MM.1S (cell line): Measurements from ENCODE around the gene YPEL3.

Experiments
- DNase-seq: peaks from one replicate; pipeline ENCODE4 v3.0.0-alpha.2; 2015
- H2AFZ ChIP-seq: fragments of 300-600 bp; sonication (generic); 2 replicates; pipeline ENCODE4 v1.6.0; 2016; ENCODE audit warnings: antibody characterized with exemption, low read length
- H3F3A ChIP-seq: fragments of 300-600 bp; sonication (generic); 2 replicates; pipeline ENCODE4 v1.6.1; 2016; ENCODE audit warnings: mild to moderate bottlenecking, antibody characterized with exemption, low read length, moderate library complexity, mixed read lengths; ENCODE audit not compliant: insufficient read depth
- H3K27ac ChIP-seq: fragments of 300-600 bp; sonication (generic); 2 replicates; pipeline ENCODE4 v1.5.1; 2016; ENCODE audit warnings: mild to moderate bottlenecking, low read length
- H3K27me3 ChIP-seq: fragments of 300-600 bp; sonication (generic); replicated peaks from 2 replicates; pipeline ENCODE4 v1.6.0; 2016; ENCODE audit warnings: low read length; ENCODE audit not compliant: insufficient read depth
- H3K36me3 ChIP-seq: fragments of 300-600 bp; sonication (generic); replicated peaks from 2 replicates; pipeline ENCODE4 v1.6.1; 2016; ENCODE audit warnings: mild to moderate bottlenecking, low read length, mixed read lengths; ENCODE audit not compliant: insufficient read depth
- H3K4me1 ChIP-seq: fragments of 300-600 bp; sonication (generic); 2 replicates; pipeline ENCODE4 v1.6.1; 2016; ENCODE audit warnings: low read length, mixed read lengths
- H3K4me2 ChIP-seq: fragments of 300-600 bp; sonication (generic); 2 replicates; pipeline ENCODE4 v1.6.0; 2016; ENCODE audit warnings: low read depth, low read length
- H3K4me3 ChIP-seq: fragments of 300-600 bp; sonication (generic); 2 replicates; pipeline ENCODE4 v1.5.1; 2016; ENCODE audit warnings: low read length, mixed read lengths
- H3K79me2 ChIP-seq: fragments of 300-600 bp; sonication (generic); 2 replicates; pipeline ENCODE4 v1.6.1; 2016; ENCODE audit warnings: mixed run types, low read length, mixed read lengths
- H3K9ac ChIP-seq: fragments of 300-600 bp; sonication (generic); 2 replicates; pipeline ENCODE4 v1.6.1; 2016; ENCODE audit warnings: low read length, mixed read lengths
- H3K9me2 ChIP-seq: fragments of 300-600 bp; sonication (generic); replicated peaks from 2 replicates; pipeline ENCODE4 v1.6.1; 2016; ENCODE audit warnings: mild to moderate bottlenecking, low read length, mixed read lengths; ENCODE audit not compliant: insufficient read depth
- H3K9me3 ChIP-seq: fragments of 300-600 bp; sonication (generic); replicated peaks from 2 replicates; pipeline ENCODE4 v1.6.1; 2016; ENCODE audit warnings: mild to moderate bottlenecking, low read length, mixed read lengths; ENCODE audit not compliant: insufficient read depth
- H4K20me1 ChIP-seq: fragments of 300-600 bp; sonication (generic); 2 replicates; pipeline ENCODE4 v1.6.1; 2016; ENCODE audit warnings: mild to moderate bottlenecking, low read length, moderate library complexity, mixed read lengths; ENCODE audit not compliant: insufficient read depth
- CTCF ChIP-seq: fragments of 300-600 bp; sonication (generic); IDR thresholded peaks from 2 replicates; pipeline ENCODE4 v1.5.1; 2016; ENCODE audit warnings: antibody characterized with exemption, low read length, mixed read lengths
- EZH2 ChIP-seq: fragments of 300-600 bp; sonication (generic); optimal IDR thresholded peaks from 2 replicates; pipeline ENCODE3; 2017; ENCODE audit warnings: low read depth, mild to moderate bottlenecking, antibody characterized with exemption, low read length, mixed read lengths
- EZH2phosphoT487 ChIP-seq: fragments of 300-600 bp; sonication (generic); IDR thresholded peaks from 2 replicates; pipeline ENCODE4 v1.6.1; 2018; ENCODE audit warnings: antibody characterized with exemption, low read length

The YPEL3 gene

GRCh38 chr16:30086291-30087140 lies 9.5 kb downstream of the YPEL3 start:
- Histone ChIP-seq H3K9me3 (no peaks in the 10 kb centered on the region), H3K4me2 (no peak overlapping the region), H4K20me1 (no peaks in the 10 kb centered on the region), H3K79me2 (no peaks in the 10 kb centered on the region), H3K27ac (no peak overlapping the region), H3K36me3 (no peaks in the 10 kb centered on the region), H3K27me3 (no peaks in the 10 kb centered on the region), H3K4me1 (no peaks in the 10 kb centered on the region), H3K4me3 (no peak overlapping the region), H2AFZ (no peak overlapping the region), H3F3A (no peaks in the 10 kb centered on the region; the same call in 1 of the 2 replicates), H3K9me2 (no peaks in the 10 kb centered on the region), H3K9ac (no peak overlapping the region)
- DNase-seq: no peak
- TF ChIP-seq EZH2: no peak
- no peak for TF ChIP-seq CTCF
- no peak for TF ChIP-seq EZH2phosphoT487

GRCh38 chr16:30085820-30086219 lies 10.2 kb downstream of the YPEL3 start:
- Histone ChIP-seq H3F3A (no peaks in the 10 kb centered on the region; the same call in 1 of the 2 replicates), H3K9me2 (no peaks in the 10 kb centered on the region), H3K9me3 (no peaks in the 10 kb centered on the region), H2AFZ (no peak overlapping the region), H3K9ac (no peak overlapping the region), H3K36me3 (0 out of 2 replicates have a peak, but pooled peaks cover 6% of the 10 kb centered on the region), H3K27ac (no peak overlapping the region), H3K4me2 (no peak overlapping the region), H3K4me3 (no peak overlapping the region), H4K20me1 (no peaks in the 10 kb centered on the region), H3K4me1 (no peaks in the 10 kb centered on the region), H3K27me3 (no peaks in the 10 kb centered on the region), H3K79me2 (peaks cover 5% of the 10 kb centered on the region)
- TF ChIP-seq CTCF: no peak
- TF ChIP-seq EZH2phosphoT487: no peak
- TF ChIP-seq EZH2: no peak
- DNase-seq: no peak

GRCh38 chr16:30085247-30085646 lies 10.8 kb downstream of the YPEL3 start:
- Histone ChIP-seq H3K4me2 (no peak overlapping the region), H3K27ac (no peak overlapping the region), H3K9me3 (no peaks in the 10 kb centered on the region), H3K36me3 (0 out of 2 replicates have a peak, but pooled peaks cover 8% of the 10 kb centered on the region), H3K4me3 (no peak overlapping the region), H2AFZ (no peak overlapping the region), H3K79me2 (peaks cover 8% of the 10 kb centered on the region), H3F3A (no peaks in the 10 kb centered on the region; the same call in 1 of the 2 replicates), H4K20me1 (no peaks in the 10 kb centered on the region), H3K9me2 (no peaks in the 10 kb centered on the region), H3K4me1 (no peaks in the 10 kb centered on the region), H3K27me3 (no peaks in the 10 kb centered on the region), H3K9ac (no peak overlapping the region)
- DNase-seq: no peak
- TF ChIP-seq CTCF (no peak), EZH2phosphoT487 (no peak), EZH2 (no peak)
